Heart left ventricle (tissue), 13 donors: Measurements from ENCODE around the gene SNCAIP.

Experiments
- CTCF ChIP-seq, 12 donors: fragments of 200-600 bp; sonication (generic) in 4 of 12; IDR thresholded peaks; one replicate each; pipeline versions ENCODE4 v1.5.0 to v1.8.0; 2018 to 2022; ENCODE audit warnings: antibody characterized with exemption in 12 of 12, mild to moderate bottlenecking in 5 of 12
- POLR2A ChIP-seq, 2 donors: fragments of 450-650 bp; IDR thresholded peaks; one replicate each; pipeline ENCODE4 v1.6.1; 2017; ENCODE audit warnings: antibody characterized with exemption in 2 of 2, mild to moderate bottlenecking in 2 of 2, moderate library complexity in 2 of 2
- donor health status: ischemic (EF 13 %, LVEDD 7.1; RV severe dilation, severe dysfunction).
- donor health status: DM: no; HTN: yes; CAD: no.
- donor health status: DM: no; HTN: no; CAD: no.
- donor health status: ischemic (EF 25% LVEDD 6.9; RV normal size, moderate dysfunction).
- donor health status: ischemic (EF 25% LVEDD 5.7; RV mildly dilated, moderate dysfunction).
- donor health status: ischemic (EF 35%, LVEDD 5.7; RV mildly dilated, moderate dysfunction).
- donor health status: nonischemic (EF 11% LVEDD 7.7; RV severe dilation, severe dysfunction).
- donor health status: DM: yes; HTN: yes; CAD: no.
- donor health status: PGD.
- donor health status: ischemic (EF 29% LVEDD 5.4; RV normal size, mild dysfunction).
- donor health status: nonischemic (EF 23%, LVEDD 6.1; RV moderate dilation, normal function).

GRCh38 chr5:122412966-122413365 lies 100.9 kb downstream of the SNCAIP start:
- TF ChIP-seq CTCF (IDR thresholded peaks at IDR 0.05) (no peak), POLR2A (IDR thresholded peaks at IDR 0.05) (no peak)
